Muscle of leg (tissue), 11 donors: ENCODE data around the gene SCTR. TPM values are rescaled to one million over a fixed set of nuclear protein-coding genes. Genes with fewer than 3 reads are reported as not detected.
"Not testable (repeated sequence)": the region's sequence is repeated elsewhere in the genome, so short reads cannot be mapped to it uniquely, and the experiment has no call there.

Experiments
- DNase-seq: peaks from one replicate; pipeline ENCODE4 v3.0.0; 2013
- H3K27ac ChIP-seq: one replicate; pipeline ENCODE4 v1.5.1; 2013; ENCODE audit warnings: mild to moderate bottlenecking, low read length, control low read depth
- H3K27me3 ChIP-seq: one replicate; pipeline ENCODE4 v1.6.1; 2013; ENCODE audit warnings: low read length; ENCODE audit not compliant: control insufficient read depth, insufficient read depth
- H3K36me3 ChIP-seq: one replicate; pipeline ENCODE4 v1.6.1; 2013; ENCODE audit warnings: low read length; ENCODE audit not compliant: control insufficient read depth, insufficient read depth
- H3K4me1 ChIP-seq: one replicate; pipeline ENCODE4 v1.6.1; 2013; ENCODE audit warnings: low read length; ENCODE audit not compliant: control insufficient read depth, insufficient read depth
- H3K4me3 ChIP-seq: one replicate; pipeline ENCODE4 v1.5.1; 2013; ENCODE audit warnings: low read length, control low read depth
- H3K9me3 ChIP-seq: replicated peaks from 2 replicates; pipeline ENCODE4 v1.6.1; 2013; ENCODE audit warnings: low read depth, low read length; ENCODE audit not compliant: control insufficient read depth
- WGBS: methylation state at CpG from one replicate; pipeline ENCODE4 v1.1.5; 2013; ENCODE audit warnings: missing lambda C conversion rate; ENCODE audit not compliant: insufficient coverage; 5-methylcytosine and 5-hydroxymethylcytosine counted together
- polyA plus RNA-seq, 8 donors: library from polyadenylated mRNA; unstranded; fragments of 120-200 nt; gene quantifications; one replicate each; pipeline versions ENCODE4 v1.2.1 to v1.2.3, GENCODE V29; 2013; ENCODE audit warnings: inconsistent platforms in 1 of 8, low replicate concordance in 1 of 8; ENCODE audit not compliant: insufficient read length in 8 of 8, insufficient read depth in 1 of 8
- total RNA-seq: library from RNA; stranded (reverse); fragments of 120-200 nt; gene quantifications from one replicate; pipeline ENCODE4 v1.2.4, GENCODE V29; 2013

Gene SCTR
- total and polyA plus RNA-seq, 9 donors, result 0.32 to 5.0 (median 1.1) TPM; not detected in 2

DNA sequence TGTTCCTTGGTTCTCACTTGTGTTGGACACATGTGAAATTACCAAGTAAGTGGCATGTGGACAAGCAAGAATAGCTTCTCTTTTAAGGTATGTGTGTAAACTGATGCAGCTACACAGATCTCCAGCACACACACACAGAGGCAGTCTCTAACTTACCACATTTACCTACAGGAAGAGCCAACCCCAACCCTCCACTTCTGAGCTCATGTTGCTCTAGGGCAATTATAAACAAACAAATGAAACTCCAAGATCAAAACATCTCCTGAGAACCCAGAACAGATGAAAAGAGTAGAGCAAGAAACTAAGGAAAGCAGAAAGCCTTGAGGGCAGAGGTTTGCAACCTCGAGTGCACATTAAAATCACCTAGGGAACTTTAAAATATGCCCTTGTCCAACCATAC is 108.7 kb downstream of the SCTR start:
- Histone ChIP-seq H3K9me3 (peaks cover 3% of the 10 kb centered on the region), H3K36me3 (no peaks in the 10 kb centered on the region), H3K27me3 (no peaks in the 10 kb centered on the region), H3K27ac (no peak overlapping the region), H3K4me3 (no peak overlapping the region), H3K4me1 (no peaks in the 10 kb centered on the region)
- DNase-seq, result no peak
- whole genome bisulfite sequencing, result no CpG with 5 or more reads among the region's 1 CpG

- Histone ChIP-seq H3K4me3 (no peak overlapping the region), H3K4me1 (no peaks in the 10 kb centered on the region), H3K9me3 (peaks cover 3% of the 10 kb centered on the region), H3K27me3 (no peaks in the 10 kb centered on the region), H3K36me3 (no peaks in the 10 kb centered on the region), H3K27ac (no peak overlapping the region)
- no CpG with 5 or more reads among the region's 3 CpGs for WGBS
- DNase-seq, result no peak
These were observed 109.4 kb downstream of the SCTR start for GRCh38 chr2:119414894-119415293.

DNA sequence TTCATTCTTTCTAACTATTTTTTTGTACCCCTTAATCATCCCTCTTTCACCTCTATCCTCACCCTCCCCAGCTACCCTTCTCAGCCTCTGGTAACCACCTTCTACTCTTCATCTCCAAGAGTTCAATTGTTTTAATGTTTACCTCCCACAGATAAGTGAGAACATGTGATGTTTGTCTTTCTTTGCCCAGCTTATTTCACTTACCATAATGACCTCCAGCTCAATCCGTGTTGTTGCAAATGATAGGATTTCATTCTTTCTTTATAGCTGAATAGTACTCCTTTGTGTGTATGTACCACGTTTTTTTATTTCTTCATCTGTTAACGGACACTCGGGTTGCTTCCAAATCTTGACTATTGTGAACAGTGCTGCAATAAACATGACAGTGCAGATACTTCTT is 114.8 kb downstream of the SCTR start:
- no peak for DNase-seq
- Histone ChIP-seq H3K4me1 (peaks cover 4% of the 10 kb centered on the region), H3K9me3 (peaks cover 3% of the 10 kb centered on the region), H3K27ac (no peak overlapping the region), H3K36me3 (no peaks in the 10 kb centered on the region), H3K4me3 (no peak overlapping the region), H3K27me3 (no peaks in the 10 kb centered on the region)
- no CpG with 5 or more reads among the region's 4 CpGs for WGBS

GRCh38 chr2:119408221-119408619 is 116.1 kb downstream of the SCTR start:
- Histone ChIP-seq H3K27me3 (no peaks in the 10 kb centered on the region), H3K4me1 (peaks cover 4% of the 10 kb centered on the region), H3K27ac (no peak overlapping the region), H3K4me3 (no peak overlapping the region), H3K9me3 (no peaks in the 10 kb centered on the region), H3K36me3 (no peaks in the 10 kb centered on the region)
- DNase-seq, result peak; percentile 57
- 43% methylated on average over 5 of the region's 5 CpGs for WGBS

DNA sequence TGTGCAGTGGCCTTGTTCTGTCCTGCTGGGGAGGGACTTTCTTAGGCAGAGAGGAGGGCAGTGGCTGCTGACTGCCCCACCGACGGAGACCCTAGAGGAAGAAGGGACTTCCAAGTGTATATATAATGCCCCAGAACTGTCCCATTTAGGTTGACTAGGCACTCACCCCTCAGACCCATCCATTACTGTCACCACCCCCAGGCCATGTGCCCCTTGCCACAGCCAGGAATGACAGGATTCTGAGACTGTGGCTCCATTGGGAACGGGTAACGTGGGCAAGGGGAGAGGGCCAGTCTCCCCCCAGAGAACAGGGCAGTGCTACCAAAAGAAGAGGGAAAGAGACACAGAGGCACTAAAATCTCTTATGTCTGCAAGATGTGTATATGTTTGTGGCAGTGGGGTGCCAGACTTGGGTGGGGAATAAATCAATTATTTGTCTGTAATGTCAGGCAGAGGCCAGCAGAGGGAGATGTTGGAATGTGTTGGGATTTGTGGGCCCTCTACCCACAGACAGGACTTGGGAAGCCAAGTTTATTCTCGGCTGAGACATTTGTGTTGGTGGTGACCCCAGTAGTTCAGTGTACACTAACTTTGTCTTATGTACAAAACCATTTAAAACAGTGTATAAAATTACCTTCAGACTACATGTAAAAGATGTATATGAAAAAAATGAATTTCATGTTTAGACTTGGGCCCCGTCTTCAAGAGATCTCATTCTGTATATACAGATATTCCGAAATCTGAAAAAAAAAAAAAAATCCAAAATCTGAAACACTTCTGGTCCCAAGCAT is 116.7 kb downstream of the SCTR start:
- H3K9me3 ChIP-seq, result no peaks in the 10 kb centered on the region
- H3K4me3 ChIP-seq, result no peak overlapping the region
- H3K4me1 ChIP-seq, result peaks cover 4% of the 10 kb centered on the region
- H3K36me3 ChIP-seq, result no peaks in the 10 kb centered on the region
- WGBS, result 58% methylated on average over 3 of the region's 7 CpGs
- DNase-seq, result peak; percentile 70
- H3K27ac ChIP-seq, result no peak overlapping the region
- no peaks in the 10 kb centered on the region for H3K27me3 ChIP-seq

DNA sequence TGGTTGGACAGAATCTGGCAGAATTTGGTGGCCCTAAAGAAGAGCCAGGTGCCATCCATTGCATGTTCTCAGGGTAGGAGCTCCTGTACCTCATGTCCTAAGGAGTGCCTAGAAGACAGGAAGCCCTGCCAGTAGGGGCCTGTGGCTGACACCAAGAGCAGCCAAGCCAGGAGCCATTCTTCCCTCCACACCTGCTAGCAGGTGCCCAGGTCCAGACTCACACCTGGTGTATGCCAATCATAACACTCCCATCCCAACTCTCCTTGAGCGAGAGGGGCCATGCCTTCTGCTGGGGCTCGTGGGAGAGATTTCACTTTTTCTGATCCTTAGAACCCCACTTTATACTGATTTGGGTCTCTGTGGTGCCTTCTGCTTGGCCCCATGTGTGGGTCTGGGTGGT is 119.1 kb downstream of the SCTR start:
- no peak for DNase-seq
- no peaks in the 10 kb centered on the region for H3K36me3 ChIP-seq
- H3K27me3 ChIP-seq, result no peaks in the 10 kb centered on the region
- H3K9me3 ChIP-seq, result no peaks in the 10 kb centered on the region
- H3K4me3 ChIP-seq, result no peak overlapping the region
- H3K27ac ChIP-seq, result no peak overlapping the region
- H3K4me1 ChIP-seq, result peaks cover 4% of the 10 kb centered on the region
- WGBS, result no CpG with 5 or more reads among the region's 2 CpGs

DNA sequence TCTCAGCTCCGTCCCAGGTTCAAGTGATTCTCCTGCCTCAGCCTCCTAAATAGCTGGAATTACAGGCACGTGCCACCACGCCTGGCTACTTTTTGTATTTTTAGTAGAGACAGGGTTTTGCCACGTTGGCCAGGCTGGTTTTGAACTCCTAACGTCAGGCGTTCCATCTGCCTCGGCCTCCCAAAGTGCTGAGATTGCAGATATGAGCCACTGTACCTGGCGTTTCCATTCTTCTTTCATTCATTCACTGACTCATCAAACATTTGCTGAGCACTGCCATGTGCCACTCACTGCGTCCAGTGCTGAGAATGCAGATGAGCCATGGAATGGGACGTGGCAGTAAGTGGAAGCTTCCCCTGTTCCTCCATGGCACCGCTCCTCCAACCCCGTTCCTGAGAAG is 120.7 kb downstream of the SCTR start:
- H3K27ac ChIP-seq, H3K4me1 ChIP-seq, H3K27me3 ChIP-seq, H3K9me3 ChIP-seq, H3K4me3 ChIP-seq, H3K36me3 ChIP-seq, DNase-seq: not testable (repeated sequence)
- 80% methylated on average over 6 of the region's 12 CpGs for WGBS

DNA sequence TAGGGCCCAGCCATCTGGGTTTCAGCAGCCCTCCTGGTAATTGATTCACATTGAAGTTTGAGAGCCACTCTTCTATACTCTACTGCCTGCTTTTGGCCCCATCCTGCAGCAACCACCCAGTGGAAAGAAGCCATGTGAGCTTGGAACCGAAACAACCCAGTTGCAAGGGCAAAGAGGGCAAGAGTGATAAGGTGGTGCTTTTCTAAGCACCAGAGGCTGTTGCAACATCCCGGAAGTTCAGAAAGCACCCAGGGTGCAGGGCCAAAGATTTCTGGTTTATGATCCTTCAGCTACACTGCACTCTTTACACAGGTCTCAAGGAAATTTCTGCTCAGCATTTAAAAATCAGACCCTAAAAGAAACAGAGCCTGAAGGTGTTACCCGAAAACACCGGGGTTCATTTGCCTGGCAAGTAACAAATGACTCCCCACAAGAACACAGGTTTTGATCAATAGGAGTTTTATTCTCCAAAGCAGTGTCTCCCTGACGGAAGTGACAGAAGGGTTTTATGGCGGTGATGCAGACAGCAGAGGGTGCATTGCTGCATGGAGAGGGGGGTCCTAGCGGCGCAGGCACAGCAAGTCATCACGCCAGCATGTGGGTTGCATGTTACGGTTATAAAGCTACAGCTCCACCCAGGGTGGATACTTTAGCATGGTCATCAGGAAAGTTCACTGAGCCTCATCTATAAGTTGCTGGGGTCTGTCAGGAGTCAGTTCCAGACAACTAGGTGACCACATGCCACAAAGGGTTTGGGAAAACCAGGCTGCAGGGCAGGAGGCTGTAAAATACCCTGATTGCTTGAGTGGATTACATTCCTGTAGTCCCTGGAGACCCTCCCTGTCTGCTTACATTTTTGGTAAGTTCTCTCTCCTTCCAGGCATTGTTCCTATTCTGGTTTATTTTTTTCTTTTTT is 121.4 kb downstream of the SCTR start:
- Histone ChIP-seq H3K27ac (no peak overlapping the region), H3K27me3 (no peaks in the 10 kb centered on the region), H3K9me3 (no peaks in the 10 kb centered on the region), H3K4me3 (no peak overlapping the region), H3K4me1 (no peaks in the 10 kb centered on the region), H3K36me3 (no peaks in the 10 kb centered on the region)
- DNase-seq, result no peak
- 38% methylated on average over 8 of the region's 10 CpGs for WGBS

DNA sequence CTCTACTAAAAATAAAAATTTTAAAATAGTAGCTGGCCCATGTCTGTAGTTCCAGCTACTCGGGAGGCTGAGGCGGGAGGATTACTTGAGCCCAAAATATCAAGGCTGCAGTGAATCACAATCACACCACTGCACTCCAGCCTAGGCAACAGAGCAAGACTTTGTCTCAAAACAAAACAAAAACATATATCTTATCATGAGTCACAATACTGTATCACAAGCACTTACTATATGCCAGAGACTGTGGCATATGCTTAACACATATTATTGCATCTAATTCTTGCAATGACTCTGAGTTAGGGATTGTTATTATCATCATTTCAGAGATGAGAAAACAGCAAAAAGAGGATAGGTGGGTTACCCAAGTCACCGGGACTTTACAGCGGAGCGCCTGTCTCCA is 122.2 kb downstream of the SCTR start:
- 85% methylated on average over 4 of the region's 5 CpGs for WGBS
- no peak for DNase-seq
- H3K4me1 ChIP-seq, result no peaks in the 10 kb centered on the region
- H3K9me3 ChIP-seq, result no peaks in the 10 kb centered on the region
- H3K36me3 ChIP-seq, result no peaks in the 10 kb centered on the region
- no peak overlapping the region for H3K4me3 ChIP-seq
- no peaks in the 10 kb centered on the region for H3K27me3 ChIP-seq
- no peak overlapping the region for H3K27ac ChIP-seq

DNA sequence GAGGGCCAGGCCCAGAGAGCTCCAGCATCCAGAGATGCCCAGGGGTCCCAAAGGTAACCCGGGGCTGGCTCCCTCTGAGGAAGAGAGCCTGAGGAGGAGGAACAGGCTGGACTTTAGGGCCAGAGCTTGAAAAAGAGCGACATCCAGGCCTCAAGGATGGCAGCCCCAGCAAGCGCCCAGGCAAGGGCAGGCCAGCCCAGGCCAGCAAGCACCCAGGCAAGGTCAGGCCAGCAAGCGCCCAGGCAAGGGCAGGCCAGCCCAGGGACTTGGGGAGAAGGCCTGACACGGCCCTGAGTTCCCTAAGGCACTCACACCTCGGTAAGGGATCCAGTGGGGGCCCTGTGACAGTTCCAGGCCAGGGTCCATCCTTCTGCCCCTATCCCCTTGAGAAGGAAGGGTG is 127.1 kb downstream of the SCTR start:
- WGBS, result 83% methylated on average over 6 of the region's 6 CpGs
- no peak overlapping the region for H3K4me3 ChIP-seq
- no peak overlapping the region for H3K27ac ChIP-seq

More for the DNA sequence above, 127.1 kb downstream of the SCTR start:
- Histone ChIP-seq H3K36me3 (no peaks in the 10 kb centered on the region), H3K4me1 (no peaks in the 10 kb centered on the region), H3K27me3 (no peaks in the 10 kb centered on the region), H3K9me3 (no peaks in the 10 kb centered on the region)
- no peak for DNase-seq
